Activated T-cell treated with anti-CD3 and anti-CD28 coated beads, Interleukin-2, amount 50 U/mL, for 1 hour (primary cell): ENCODE results near the gene ERBB4.

ENCODE experiments used
- DNase-seq: peaks from one replicate; pipeline ENCODE4 v3.0.0-alpha.2; 2020

The ERBB4 gene

GRCh38 chr2:211437396-211437795 is 1101.2 kb downstream of the ERBB4 start:
- DNase-seq = no peak

GRCh38 chr2:211436182-211436581 is 1102.4 kb downstream of the ERBB4 start:
- DNase-seq = no peak

GRCh38 chr2:211435331-211435730 is 1103.3 kb downstream of the ERBB4 start:
- DNase-seq = no peak

GRCh38 chr2:211434773-211435172 is 1103.8 kb downstream of the ERBB4 start:
- no peak for DNase-seq

GRCh38 chr2:211429256-211429920 is 1109.2 kb downstream of the ERBB4 start:
- no peak for DNase-seq

- no peak for DNase-seq
Measured at GRCh38 chr2:211426240-211426639, 1112.4 kb downstream of the ERBB4 start.

GRCh38 chr2:211423018-211423417 is 1115.6 kb downstream of the ERBB4 start:
- DNase-seq = no peak

GRCh38 chr2:211417544-211417943 is 1121.1 kb downstream of the ERBB4 start:
- DNase-seq = no peak

- no peak for DNase-seq
Measured at GRCh38 chr2:211416373-211416772, 1122.2 kb downstream of the ERBB4 start.

GRCh38 chr2:211413746-211414145 is 1124.9 kb downstream of the ERBB4 start:
- DNase-seq = no peak

- no peak for DNase-seq
Measured at GRCh38 chr2:211408483-211408891, 1130.1 kb downstream of the ERBB4 start.

- no peak for DNase-seq
Measured at GRCh38 chr2:211407076-211407475, 1131.5 kb downstream of the ERBB4 start.

- DNase-seq = no peak
Measured at GRCh38 chr2:211405036-211405435, 1133.6 kb downstream of the ERBB4 start.

GRCh38 chr2:211404098-211404497 is 1134.5 kb downstream of the ERBB4 start:
- DNase-seq = no peak

- DNase-seq = no peak
Measured at GRCh38 chr2:211401328-211401727, 1137.3 kb downstream of the ERBB4 start.

GRCh38 chr2:211397764-211398163 is 1140.8 kb downstream of the ERBB4 start:
- no peak for DNase-seq

- no peak for DNase-seq
Measured at GRCh38 chr2:211396815-211397214, 1141.8 kb downstream of the ERBB4 start.

- no peak for DNase-seq
Measured at GRCh38 chr2:211391189-211391567, 1147.4 kb downstream of the ERBB4 start.

- DNase-seq = no peak
Measured at GRCh38 chr2:211390536-211391188, 1147.9 kb downstream of the ERBB4 start.

GRCh38 chr2:211387734-211388133 is 1150.9 kb downstream of the ERBB4 start:
- DNase-seq = no peak

- no peak for DNase-seq
Measured at GRCh38 chr2:211380041-211380440, 1158.6 kb downstream of the ERBB4 start.

- DNase-seq = no peak
Measured at GRCh38 chr2:211376410-211376809, 1162.2 kb downstream of the ERBB4 start.

GRCh38 chr2:211373203-211373602 is 1165.4 kb downstream of the ERBB4 start:
- DNase-seq = no peak

- DNase-seq = no peak
Measured at GRCh38 chr2:211371465-211371864, 1167.1 kb downstream of the ERBB4 start.

- no peak for DNase-seq
Measured at GRCh38 chr2:211368467-211368866, 1170.1 kb downstream of the ERBB4 start.
